Measurements from ENCODE around the gene CDO1.
"Not testable (repeated sequence)": the region's sequence is repeated elsewhere in the genome, so short reads cannot be mapped to it uniquely, and the experiment has no call there.

- TF ChIP-seq CTCF (IDR thresholded peaks at IDR 0.05); CREB1 (CRISPR knock-in tag; IDR thresholded peaks at IDR 0.05): not testable (repeated sequence)
Measured at GRCh38 chr5:115824983-115825382, 8.5 kb upstream of the CDO1 start.

Measured in WTC11 (cell line).